GM12878 (cell line): Measurements from ENCODE around the gene PCDHGA1. TPM values are rescaled to one million over a fixed set of nuclear protein-coding genes. Genes with fewer than 3 reads are reported as not detected.

ENCODE experiments used
- ATAC-seq: fragments of 200-7000 bp; cut with Tn5 transposase; 3 replicates; pipeline ENCODE4 v1.9.1; 2020; ENCODE audit warnings: mild to moderate bottlenecking, moderate library complexity
- BruUV-seq: library from RNA; stranded (reverse); fragments of 400-500 nt; replicated peaks from 2 replicates; lab custom pipeline; 2021; lab: Mats Ljungman, UMichigan
- CTCF ChIA-PET: fragments of 300-600 bp; sonication (Branson Sonifier 250); formaldehyde crosslinking; extraction: SDS; loops from one replicate; lab custom pipeline; 2021; ENCODE audit warnings: inconsistent platforms; lab: Yijun Ruan, JAX
- POLR2A ChIA-PET: fragments of 350-600 bp; formaldehyde crosslinking; extraction: SDS; loops from one replicate; lab custom pipeline; 2021; ENCODE audit warnings: inconsistent platforms; lab: Charles Lee
- RAD21 ChIA-PET: fragments of 300-600 bp; sonication (Branson Sonifier 250); formaldehyde crosslinking; loops from one replicate; lab custom pipeline; 2023; ENCODE audit warnings: antibody characterized with exemption; ENCODE audit not compliant: unreplicated experiment; lab: Charles Lee
- SMC1A ChIA-PET: fragments of 300-600 bp; sonication (Branson Sonifier 250); formaldehyde crosslinking; loops from one replicate; lab custom pipeline; 2023; ENCODE audit not compliant: unreplicated experiment, uncharacterized antibody; lab: Charles Lee
- DNase-seq: peaks from one replicate; pipeline ENCODE4 v3.0.0-alpha.2; 2011; ENCODE audit warnings: low read depth, low spot score
- FAIRE-seq: peaks from 3 replicates; lab custom pipeline; 2011; peaks lifted over from hg19 to GRCh38; lab: Jason Lieb, UNC
- H2AFZ ChIP-seq: 2 replicates; pipeline ENCODE4 v1.6.0; 2011; ENCODE audit warnings: low read depth, low read length, control low read depth; ENCODE audit not compliant: control insufficient read depth
- H3K27ac ChIP-seq: 2 replicates; pipeline ENCODE4 v1.5.1; 2011; ENCODE audit warnings: control low read depth; ENCODE audit not compliant: control insufficient read depth, insufficient read depth
- H3K27me3 ChIP-seq, 2 experiments: replicated peaks in 1 of 2; 2 replicates each; pipeline versions ENCODE4 v1.6.0 to v1.6.1; 2011; ENCODE audit warnings: low read length in 1 of 2; ENCODE audit not compliant: control insufficient read depth in 2 of 2, insufficient read depth in 2 of 2
- H3K36me3 ChIP-seq, 2 experiments: 2 replicates each; pipeline ENCODE4 v1.5.1; 2011; ENCODE audit warnings: low read length in 1 of 2; ENCODE audit not compliant: control insufficient read depth in 2 of 2, insufficient read depth in 2 of 2
- H3K4me1 ChIP-seq: 2 replicates; pipeline ENCODE4 v1.6.1; 2011; ENCODE audit warnings: mild to moderate bottlenecking, low read length, moderate library complexity, mixed read lengths; ENCODE audit not compliant: control insufficient read depth, insufficient read depth
- H3K4me2 ChIP-seq: 2 replicates; pipeline ENCODE4 v1.6.0; 2011; ENCODE audit warnings: control low read depth; ENCODE audit not compliant: control insufficient read depth, insufficient read depth
- H3K4me3 ChIP-seq: fragments of 200-600 bp; sonication (generic); 2 replicates; pipeline ENCODE4 v1.5.1; 2016
- H3K79me2 ChIP-seq: 2 replicates; pipeline ENCODE4 v1.6.0; 2011; ENCODE audit warnings: low read length; ENCODE audit not compliant: control insufficient read depth, insufficient read depth
- H3K9ac ChIP-seq: 2 replicates; pipeline ENCODE4 v1.8.0; 2011; ENCODE audit warnings: low read length, control low read depth, mixed read lengths; ENCODE audit not compliant: control insufficient read depth, insufficient read depth
- H3K9me3 ChIP-seq: replicated peaks from 3 replicates; pipeline ENCODE4 v1.5.1; 2011; ENCODE audit warnings: mild to moderate bottlenecking, low read length; ENCODE audit not compliant: control insufficient read depth, insufficient read depth
- H4K20me1 ChIP-seq: 2 replicates; pipeline ENCODE4 v1.6.0; 2011; ENCODE audit not compliant: control insufficient read depth, insufficient read depth
- EGR1 ChIP-seq, 2 experiments: IDR thresholded peaks; 1 replicate in 1 of 2; 2 replicates in 1 of 2; pipeline ENCODE4 v1.6.1; 2011 to 2012; ENCODE audit warnings: low read depth in 2 of 2, low read length in 2 of 2, borderline replicate concordance in 1 of 2, mild to moderate bottlenecking in 1 of 2, moderate library complexity in 1 of 2
- ESRRA ChIP-seq: IDR thresholded peaks from 2 replicates; pipeline ENCODE4 v1.6.1; 2012; ENCODE audit warnings: mild to moderate bottlenecking, low read length, improper control_type of control experiment
- HCFC1 ChIP-seq: fragments of 150-350 bp; IDR thresholded peaks from 2 replicates; pipeline ENCODE4 v1.6.1; 2014; ENCODE audit warnings: low read length
- MEF2A ChIP-seq: IDR thresholded peaks from 2 replicates; pipeline ENCODE4 v1.6.1; 2011; ENCODE audit warnings: low read depth, mild to moderate bottlenecking, low read length, moderate library complexity; ENCODE audit not compliant: insufficient read depth
- MTA2 ChIP-seq: fragments of 450-650 bp; IDR thresholded peaks from 2 replicates; pipeline ENCODE4 v1.6.1; 2016; ENCODE audit warnings: low read depth, mild to moderate bottlenecking, moderate library complexity
- NBN ChIP-seq: fragments of 450-650 bp; IDR thresholded peaks from 2 replicates; pipeline ENCODE4 v1.6.1; 2016
- PAX5 ChIP-seq: IDR thresholded peaks from 2 replicates; pipeline ENCODE4 v1.6.1; 2011; ENCODE audit warnings: low read depth, low read length, borderline replicate concordance
- PML ChIP-seq: IDR thresholded peaks from 2 replicates; pipeline ENCODE4 v1.6.1; 2012; ENCODE audit warnings: low read length, inconsistent platforms
- POLR2A ChIP-seq: IDR thresholded peaks from 2 replicates; pipeline ENCODE4 v1.6.1; 2011; ENCODE audit warnings: low read depth, mild to moderate bottlenecking, low read length
- POLR2AphosphoS5 ChIP-seq: IDR thresholded peaks from 2 replicates; pipeline ENCODE4 v1.6.1; 2011; ENCODE audit warnings: mild to moderate bottlenecking, low read length, inconsistent platforms
- TCF3 ChIP-seq: IDR thresholded peaks from 2 replicates; pipeline ENCODE4 v1.6.1; 2012; ENCODE audit warnings: low read depth, mild to moderate bottlenecking, low read length, borderline replicate concordance; ENCODE audit not compliant: insufficient read depth
- ZBTB33 ChIP-seq: fragments of 450-650 bp; IDR thresholded peaks from 2 replicates; pipeline ENCODE4 v1.6.1; 2017; ENCODE audit warnings: mild to moderate bottlenecking
- ZBTB4 ChIP-seq: fragments of 450-650 bp; formaldehyde crosslinking; IDR thresholded peaks from 2 replicates; pipeline ENCODE4 v1.4.0; 2022; ENCODE audit warnings: mild to moderate bottlenecking, moderate library complexity
- WGBS: methylation state at CpG from one replicate; pipeline ENCODE4 v1.1.6; 2016; ENCODE audit warnings: low lambda C conversion rate; ENCODE audit not compliant: insufficient replicate concordance, insufficient coverage; ENCODE audit errors: missing lambda C conversion rate; 5-methylcytosine and 5-hydroxymethylcytosine counted together
- in situ Hi-C: fragments of 300-500 bp; cut with MboI; formaldehyde crosslinking; loops from 9 replicates; pipeline ENCODE4 v1.14.3; 2018; ENCODE audit warnings: mixed read lengths
- intact Hi-C: fragments of 100-400 bp; cut with micrococcal nuclease; formaldehyde crosslinking; loops from one replicate; pipeline ENCODE4 v1.14.2; 2022; ENCODE audit not compliant: unreplicated experiment
- polyA plus RNA-seq, 11 experiments: library from polyadenylated mRNA; depleted of rRNA in 4 of 11; unstranded in 6 of 11; stranded (reverse) in 5 of 11; fragments of >200 nt; fragmentation: Nextera tagmentation in 4 of 11; fragmentation: Illumina TruSeq in 1 of 11; extraction: Ambion mirVana in 4 of 11; extraction: Trizol in 1 of 11; gene quantifications; 1 replicate in 1 of 11; 2 replicates in 10 of 11; pipeline versions ENCODE4 v1.2.1 to v1.2.3, GENCODE V29; 2011 to 2016; ENCODE audit warnings: inconsistent platforms in 2 of 11, missing spikeins in 2 of 11, low read depth in 1 of 11
- total RNA-seq, 4 experiments: library from RNA; depleted of rRNA in 3 of 4; stranded (reverse); fragments of >200 nt in 3 of 4; fragmentation: Illumina TruSeq in 1 of 4; extraction: Trizol in 1 of 4; gene quantifications; 2 replicates each; pipeline versions ENCODE4 v1.2.1 to v1.2.3, GENCODE V29; 2013 to 2021
- TF ChIP-seq, protein P1 (sequence below): IDR thresholded peaks from 2 replicates; pipeline ENCODE4 v1.6.1; 2011; ENCODE audit warnings: mild to moderate bottlenecking, low read depth, low read length, moderate library complexity; ENCODE audit not compliant: insufficient replicate concordance

PCDHGA1 gene
- total and polyA plus RNA-seq, 10 of the 15 experiments (the other 5 are each of a cell fraction or from before 2014, with no cell fraction given): 0.02 to 0.51 (median 0.19) TPM; not detected in 3

GRCh38 chr5:141494761-141495452, 164.6 kb downstream of the PCDHGA1 start:
- DNase-seq (no peak), FAIRE-seq (no peak), ATAC-seq (no peak)
- Histone ChIP-seq H2AFZ (peak overlapping the region; percentile 34; the same call in 1 of the 2 replicates), H3K27ac (no peak overlapping the region), H3K9ac (no peak overlapping the region), H3K27me3 (no peaks in the 10 kb centered on the region; a peak in 1 of 4 replicates), H3K4me1 (peaks cover 24% of the 10 kb centered on the region), H3K36me3 (no peaks in the 10 kb centered on the region), H3K4me3 (no peak overlapping the region), H3K79me2 (no peaks in the 10 kb centered on the region), H3K9me3 (no peaks in the 10 kb centered on the region; the same call in 2 of the 3 replicates), H4K20me1 (no peaks in the 10 kb centered on the region), H3K4me2 (peak overlapping the region; percentile 25; the same call in 1 of the 2 replicates)
- CTCF ChIA-PET: interaction anchor here (0.8 to 3.4 kb wide), 3 partner anchors 13 to 99 kb away, joined by 3 to 11 read pairs (median 4); no protein-coding TSS in a partner anchor
- POLR2A ChIA-PET: interaction anchor here (0.6 kb wide), 1 partner anchor 13 kb away, joined by 3 read pairs; no protein-coding TSS in a partner anchor
- RAD21 ChIA-PET: no interaction called here
- SMC1A ChIA-PET: no interaction called here
- intact Hi-C loops (no loop called here), in situ Hi-C loops (no loop called here)
- 88% methylated on average over 21 of the region's 22 CpGs for WGBS
- no TSS peak for BruUV-seq
- TF ChIP-seq HCFC1: no peak
- no peak for TF ChIP-seq MEF2A
- TF ChIP-seq, protein P1, sequence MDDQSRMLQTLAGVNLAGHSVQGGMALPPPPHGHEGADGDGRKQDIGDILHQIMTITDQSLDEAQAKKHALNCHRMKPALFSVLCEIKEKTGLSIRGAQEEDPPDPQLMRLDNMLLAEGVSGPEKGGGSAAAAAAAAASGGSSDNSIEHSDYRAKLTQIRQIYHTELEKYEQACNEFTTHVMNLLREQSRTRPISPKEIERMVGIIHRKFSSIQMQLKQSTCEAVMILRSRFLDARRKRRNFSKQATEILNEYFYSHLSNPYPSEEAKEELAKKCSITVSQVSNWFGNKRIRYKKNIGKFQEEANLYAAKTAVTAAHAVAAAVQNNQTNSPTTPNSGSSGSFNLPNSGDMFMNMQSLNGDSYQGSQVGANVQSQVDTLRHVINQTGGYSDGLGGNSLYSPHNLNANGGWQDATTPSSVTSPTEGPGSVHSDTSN: no peak
- TF ChIP-seq POLR2A: no peak
- TF ChIP-seq MTA2: no peak
- TF ChIP-seq NBN: no peak
- no peak for TF ChIP-seq PML
- TF ChIP-seq ESRRA: no peak
- TF ChIP-seq PAX5: no peak
- no peak for TF ChIP-seq ZBTB33
- no peak for TF ChIP-seq ZBTB4
- TF ChIP-seq POLR2AphosphoS5: no peak
- TF ChIP-seq TCF3: no peak
- TF ChIP-seq EGR1 (IDR thresholded peaks at IDR 0.05; ENCODE audit: borderline replicate concordance in 1 of 2, low read depth in 2 of 2, low read length in 2 of 2): no peak
